VCaP (cell line): ENCODE data around the gene ANKLE1.

Experiments
- H3K27ac ChIP-seq: fragments of 450-650 bp; 2 replicates; pipeline ENCODE4 v1.5.1; 2017
- CTCF ChIP-seq: fragments of 450-650 bp; conservative IDR thresholded peaks from 2 replicates; pipeline ENCODE4 v1.5.1; 2017; ENCODE audit warnings: mild to moderate bottlenecking, moderate library complexity

Gene ANKLE1

GRCh38 chr19:17244618-17245534, 36.8 kb upstream of the ANKLE1 start:
- no peak for TF ChIP-seq CTCF
- H3K27ac ChIP-seq, result peak overlapping the region; percentile 93

GRCh38 chr19:17245535-17245984, 36.1 kb upstream of the ANKLE1 start, which contains the start of gene NR2F6:
NR2F6 (minus strand) TSS chr19:17245919; CDS start chr19:17245220, 699 bp downstream.
- H3K27ac ChIP-seq, result peak within 1 kb of the TSS; percentile 93
- TF ChIP-seq CTCF, result no peak

GRCh38 chr19:17246681-17247425, 34.8 kb upstream of the ANKLE1 start:
- H3K27ac ChIP-seq, result peak overlapping the region; percentile 93
- no peak for TF ChIP-seq CTCF

- TF ChIP-seq CTCF, result no peak
These were observed 33.5 kb upstream of the ANKLE1 start for GRCh38 chr19:17248011-17248776.

GRCh38 chr19:17249887-17250548, 31.7 kb upstream of the ANKLE1 start:
- no peak overlapping the region for H3K27ac ChIP-seq
- no peak for TF ChIP-seq CTCF

More at GRCh38 chr19:17248011-17248776, 33.5 kb upstream of the ANKLE1 start:
- no peak overlapping the region for H3K27ac ChIP-seq

DNA sequence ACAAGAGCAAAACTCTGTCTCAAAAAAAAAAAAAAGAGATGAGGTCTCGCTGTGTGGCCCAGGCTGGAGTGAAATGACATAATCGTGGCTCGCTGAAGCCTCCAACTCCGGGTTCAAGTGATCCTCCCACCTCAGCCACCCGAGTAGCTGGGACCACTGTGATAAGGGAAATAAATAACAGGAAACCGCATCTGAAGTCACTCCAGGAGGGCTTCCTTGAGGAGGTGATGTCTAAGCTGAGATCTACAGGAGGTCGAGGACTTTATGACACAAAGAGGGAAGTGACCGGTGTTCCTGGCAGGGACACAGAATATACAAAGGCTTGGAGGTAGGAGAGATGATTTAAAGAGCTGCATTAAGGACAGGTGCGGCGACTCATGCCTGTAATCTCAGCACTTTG, 27.1 kb upstream of the ANKLE1 start:
- no peak overlapping the region for H3K27ac ChIP-seq

More for the DNA sequence above, 27.1 kb upstream of the ANKLE1 start:
- no peak for TF ChIP-seq CTCF
